Lung microvascular endothelial cell (primary cell): ENCODE results near the gene EPAS1. TPM values are rescaled to one million over a fixed set of nuclear protein-coding genes. Genes with fewer than 3 reads are reported as not detected.

Experiments
- DNase-seq, 2 donors: peaks; one replicate each; pipeline versions ENCODE4 v3.0.0 to v3.0.0-alpha.2; 2010; ENCODE audit warnings: low read depth in 2 of 2
- total RNA-seq: library from RNA; depleted of rRNA; stranded (reverse); fragments of >200 nt; gene quantifications from 2 replicates; pipeline ENCODE4 v1.2.1, GENCODE V29; 2014

The EPAS1 gene
- total RNA-seq, 1 donor from 2014 or later: 128 TPM

- DNase-seq: peak in 1 of 2 donors; percentile 96
Observed at GRCh38 chr2:46273225-46273863, 23.9 kb upstream of the EPAS1 start.

GRCh38 chr2:46273919-46274318 lies 23.3 kb upstream of the EPAS1 start:
- DNase-seq: peak in 1 of 2 donors; percentile 64

GRCh38 chr2:46274586-46274985 lies 22.6 kb upstream of the EPAS1 start:
- DNase-seq: no peak

GRCh38 chr2:46275995-46276394 lies 21.2 kb upstream of the EPAS1 start:
- peak; percentile 58 to 81 for DNase-seq

- no peak for DNase-seq
Observed at GRCh38 chr2:46276642-46277041, 20.6 kb upstream of the EPAS1 start.

GRCh38 chr2:46277431-46278190 lies 19.6 kb upstream of the EPAS1 start:
- peak in 1 of 2 donors; percentile 75 for DNase-seq

- DNase-seq: no peak
Observed at GRCh38 chr2:46278952-46279351, 18.3 kb upstream of the EPAS1 start.

GRCh38 chr2:46281939-46282338 lies 15.3 kb upstream of the EPAS1 start:
- no peak for DNase-seq

- DNase-seq: no peak
Observed at GRCh38 chr2:46283693-46284092, 13.5 kb upstream of the EPAS1 start.

- DNase-seq: no peak
Observed at GRCh38 chr2:46284260-46284659, 12.9 kb upstream of the EPAS1 start.

- DNase-seq: no peak
Observed at GRCh38 chr2:46284796-46285195, 12.4 kb upstream of the EPAS1 start.

- DNase-seq: no peak
Observed at GRCh38 chr2:46286715-46287114, 10.5 kb upstream of the EPAS1 start.

- no peak for DNase-seq
Observed at GRCh38 chr2:46290078-46290477, 7.1 kb upstream of the EPAS1 start.

GRCh38 chr2:46293466-46293865 lies 3.7 kb upstream of the EPAS1 start:
- DNase-seq: no peak

- DNase-seq: peak; percentile 49 to 56
Observed at GRCh38 chr2:46294176-46294836, 2.9 kb upstream of the EPAS1 start.

GRCh38 chr2:46296216-46296839 lies 879 bp upstream of the EPAS1 start:
- peak; percentile 31 to 47 for DNase-seq

- DNase-seq: peak; percentile 37 to 69
Observed at GRCh38 chr2:46297546-46298271, 502 bp downstream of the EPAS1 start.

GRCh38 chr2:46298272-46298521 lies 990 bp downstream of the EPAS1 start:
- no peak for DNase-seq

GRCh38 chr2:46298522-46299353 lies 1.5 kb downstream of the EPAS1 start:
- peak; percentile 57 to 77 for DNase-seq

GRCh38 chr2:46299365-46300263 lies 2.4 kb downstream of the EPAS1 start:
- DNase-seq: peak; percentile 60 to 71
